CD4-positive, alpha-beta T cell treated with Interleukin-6 for 4 hours (primary cell): ENCODE results near the gene GPR63.

ENCODE experiments used
- DNase-seq: peaks from one replicate; pipeline ENCODE4 v3.0.0-alpha.2; 2020; ENCODE audit warnings: mixed read lengths

The GPR63 gene

DNA sequence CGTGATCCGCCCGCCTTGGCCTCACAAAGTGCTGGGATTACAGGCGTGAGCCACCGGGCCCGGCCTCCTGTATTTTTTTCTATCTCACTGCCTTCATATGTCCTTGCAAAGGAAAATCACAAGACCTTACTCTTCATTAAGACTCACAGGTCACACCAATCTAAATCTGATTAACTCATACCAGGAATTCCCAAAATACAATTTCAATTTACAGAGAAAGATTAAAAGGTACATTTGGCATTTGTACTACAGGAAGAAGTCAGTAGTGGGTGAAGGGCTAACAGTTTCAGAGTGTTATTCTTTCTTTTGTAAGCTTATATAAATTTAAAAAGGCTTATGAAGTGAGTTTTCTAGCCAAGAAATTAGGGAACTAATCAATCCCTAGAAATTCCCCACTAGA, 87.4 kb downstream of the GPR63 start:
- no peak for DNase-seq
